GM12878 (cell line): Measurements from ENCODE around the gene AGBL1. TPM values are rescaled to one million over a fixed set of nuclear protein-coding genes. Genes with fewer than 3 reads are reported as not detected.

Experiments
- ATAC-seq: fragments of 200-7000 bp; cut with Tn5 transposase; 3 replicates; pipeline ENCODE4 v1.9.1; 2020; ENCODE audit warnings: mild to moderate bottlenecking, moderate library complexity
- BruUV-seq: library from RNA; stranded (reverse); fragments of 400-500 nt; replicated peaks from 2 replicates; lab custom pipeline; 2021; lab: Mats Ljungman, UMichigan
- CTCF ChIA-PET: fragments of 300-600 bp; sonication (Branson Sonifier 250); formaldehyde crosslinking; extraction: SDS; loops from one replicate; lab custom pipeline; 2021; ENCODE audit warnings: inconsistent platforms; lab: Yijun Ruan, JAX
- POLR2A ChIA-PET: fragments of 350-600 bp; formaldehyde crosslinking; extraction: SDS; loops from one replicate; lab custom pipeline; 2021; ENCODE audit warnings: inconsistent platforms; lab: Charles Lee
- RAD21 ChIA-PET: fragments of 300-600 bp; sonication (Branson Sonifier 250); formaldehyde crosslinking; loops from one replicate; lab custom pipeline; 2023; ENCODE audit warnings: antibody characterized with exemption; ENCODE audit not compliant: unreplicated experiment; lab: Charles Lee
- SMC1A ChIA-PET: fragments of 300-600 bp; sonication (Branson Sonifier 250); formaldehyde crosslinking; loops from one replicate; lab custom pipeline; 2023; ENCODE audit not compliant: unreplicated experiment, uncharacterized antibody; lab: Charles Lee
- DNase-seq: peaks from one replicate; pipeline ENCODE4 v3.0.0-alpha.2; 2011; ENCODE audit warnings: low read depth, low spot score
- FAIRE-seq: peaks from 3 replicates; lab custom pipeline; 2011; peaks lifted over from hg19 to GRCh38; lab: Jason Lieb, UNC
- H2AFZ ChIP-seq: 2 replicates; pipeline ENCODE4 v1.6.0; 2011; ENCODE audit warnings: low read depth, low read length, control low read depth; ENCODE audit not compliant: control insufficient read depth
- H3K27ac ChIP-seq: 2 replicates; pipeline ENCODE4 v1.5.1; 2011; ENCODE audit warnings: control low read depth; ENCODE audit not compliant: control insufficient read depth, insufficient read depth
- H3K27me3 ChIP-seq, 2 experiments: replicated peaks in 1 of 2; 2 replicates each; pipeline versions ENCODE4 v1.6.0 to v1.6.1; 2011; ENCODE audit warnings: low read length in 1 of 2; ENCODE audit not compliant: control insufficient read depth in 2 of 2, insufficient read depth in 2 of 2
- H3K36me3 ChIP-seq, 2 experiments: 2 replicates each; pipeline ENCODE4 v1.5.1; 2011; ENCODE audit warnings: low read length in 1 of 2; ENCODE audit not compliant: control insufficient read depth in 2 of 2, insufficient read depth in 2 of 2
- H3K4me1 ChIP-seq: 2 replicates; pipeline ENCODE4 v1.6.1; 2011; ENCODE audit warnings: mild to moderate bottlenecking, low read length, moderate library complexity, mixed read lengths; ENCODE audit not compliant: control insufficient read depth, insufficient read depth
- H3K4me2 ChIP-seq: 2 replicates; pipeline ENCODE4 v1.6.0; 2011; ENCODE audit warnings: control low read depth; ENCODE audit not compliant: control insufficient read depth, insufficient read depth
- H3K4me3 ChIP-seq: fragments of 200-600 bp; sonication (generic); 2 replicates; pipeline ENCODE4 v1.5.1; 2016
- H3K79me2 ChIP-seq: 2 replicates; pipeline ENCODE4 v1.6.0; 2011; ENCODE audit warnings: low read length; ENCODE audit not compliant: control insufficient read depth, insufficient read depth
- H3K9ac ChIP-seq: 2 replicates; pipeline ENCODE4 v1.8.0; 2011; ENCODE audit warnings: low read length, control low read depth, mixed read lengths; ENCODE audit not compliant: control insufficient read depth, insufficient read depth
- H3K9me3 ChIP-seq: replicated peaks from 3 replicates; pipeline ENCODE4 v1.5.1; 2011; ENCODE audit warnings: mild to moderate bottlenecking, low read length; ENCODE audit not compliant: control insufficient read depth, insufficient read depth
- H4K20me1 ChIP-seq: 2 replicates; pipeline ENCODE4 v1.6.0; 2011; ENCODE audit not compliant: control insufficient read depth, insufficient read depth
- BRCA1 ChIP-seq: IDR thresholded peaks from 2 replicates; pipeline ENCODE4 v1.6.1; 2011; ENCODE audit warnings: low read depth, low read length, improper control_type of control experiment
- CBX5 ChIP-seq: sonication (generic); IDR thresholded peaks from 2 replicates; pipeline ENCODE4 v1.6.1; 2016; ENCODE audit warnings: low read depth, moderate library complexity, mild to moderate bottlenecking, inconsistent platforms
- CHD2 ChIP-seq: IDR thresholded peaks from 2 replicates; pipeline ENCODE4 v1.6.1; 2011; ENCODE audit warnings: low read depth, low read length, improper control_type of control experiment, borderline replicate concordance
- FOS ChIP-seq: IDR thresholded peaks from 3 replicates; pipeline ENCODE4 v1.6.1; 2011; ENCODE audit warnings: borderline replicate concordance; ENCODE audit not compliant: insufficient read length; ENCODE audit errors: extremely low read depth
- KDM1A ChIP-seq: fragments of 200-600 bp; sonication (generic); IDR thresholded peaks from 2 replicates; pipeline ENCODE4 v1.6.1; 2016; ENCODE audit warnings: borderline replicate concordance
- NFYA ChIP-seq: IDR thresholded peaks from 2 replicates; pipeline ENCODE4 v1.6.1; 2011; ENCODE audit warnings: low read depth, mild to moderate bottlenecking, low read length, improper control_type of control experiment, borderline replicate concordance
- PAX5 ChIP-seq: IDR thresholded peaks from 2 replicates; pipeline ENCODE4 v1.6.1; 2011; ENCODE audit warnings: low read depth, low read length, borderline replicate concordance
- PML ChIP-seq: IDR thresholded peaks from 2 replicates; pipeline ENCODE4 v1.6.1; 2012; ENCODE audit warnings: low read length, inconsistent platforms
- SREBF2 ChIP-seq: IDR thresholded peaks from 2 replicates; pipeline ENCODE4 v1.6.1; 2012; ENCODE audit warnings: mild to moderate bottlenecking, low read length
- STAT3 ChIP-seq: IDR thresholded peaks from 2 replicates; pipeline ENCODE4 v1.6.1; 2011; ENCODE audit warnings: low read depth, low read length, improper control_type of control experiment
- TAF1 ChIP-seq: IDR thresholded peaks from 2 replicates; pipeline ENCODE4 v1.6.1; 2011; ENCODE audit warnings: mild to moderate bottlenecking, low read depth, low read length, borderline replicate concordance
- ZNF384 ChIP-seq: IDR thresholded peaks from 2 replicates; pipeline ENCODE4 v1.6.1; 2012; ENCODE audit warnings: low read depth, mild to moderate bottlenecking, low read length, improper control_type of control experiment, borderline replicate concordance
- WGBS: methylation state at CpG from one replicate; pipeline ENCODE4 v1.1.6; 2016; ENCODE audit warnings: low lambda C conversion rate; ENCODE audit not compliant: insufficient replicate concordance, insufficient coverage; ENCODE audit errors: missing lambda C conversion rate; 5-methylcytosine and 5-hydroxymethylcytosine counted together
- in situ Hi-C: fragments of 300-500 bp; cut with MboI; formaldehyde crosslinking; loops from 9 replicates; pipeline ENCODE4 v1.14.3; 2018; ENCODE audit warnings: mixed read lengths
- intact Hi-C: fragments of 100-400 bp; cut with micrococcal nuclease; formaldehyde crosslinking; loops from one replicate; pipeline ENCODE4 v1.14.2; 2022; ENCODE audit not compliant: unreplicated experiment
- polyA plus RNA-seq, 11 experiments: library from polyadenylated mRNA; depleted of rRNA in 4 of 11; unstranded in 6 of 11; stranded (reverse) in 5 of 11; fragments of >200 nt; fragmentation: Nextera tagmentation in 4 of 11; fragmentation: Illumina TruSeq in 1 of 11; extraction: Ambion mirVana in 4 of 11; extraction: Trizol in 1 of 11; gene quantifications; 1 replicate in 1 of 11; 2 replicates in 10 of 11; pipeline versions ENCODE4 v1.2.1 to v1.2.3, GENCODE V29; 2011 to 2016; ENCODE audit warnings: inconsistent platforms in 2 of 11, missing spikeins in 2 of 11, low read depth in 1 of 11
- total RNA-seq, 4 experiments: library from RNA; depleted of rRNA in 3 of 4; stranded (reverse); fragments of >200 nt in 3 of 4; fragmentation: Illumina TruSeq in 1 of 4; extraction: Trizol in 1 of 4; gene quantifications; 2 replicates each; pipeline versions ENCODE4 v1.2.1 to v1.2.3, GENCODE V29; 2013 to 2021
- TF ChIP-seq, protein P1 (sequence below): IDR thresholded peaks from 2 replicates; pipeline ENCODE4 v1.6.1; 2012; ENCODE audit warnings: mild to moderate bottlenecking, low read depth, low read length

AGBL1 gene
- total and polyA plus RNA-seq, 10 of the 15 experiments (the other 5 are each of a cell fraction or from before 2014, with no cell fraction given), result not detected

DNA sequence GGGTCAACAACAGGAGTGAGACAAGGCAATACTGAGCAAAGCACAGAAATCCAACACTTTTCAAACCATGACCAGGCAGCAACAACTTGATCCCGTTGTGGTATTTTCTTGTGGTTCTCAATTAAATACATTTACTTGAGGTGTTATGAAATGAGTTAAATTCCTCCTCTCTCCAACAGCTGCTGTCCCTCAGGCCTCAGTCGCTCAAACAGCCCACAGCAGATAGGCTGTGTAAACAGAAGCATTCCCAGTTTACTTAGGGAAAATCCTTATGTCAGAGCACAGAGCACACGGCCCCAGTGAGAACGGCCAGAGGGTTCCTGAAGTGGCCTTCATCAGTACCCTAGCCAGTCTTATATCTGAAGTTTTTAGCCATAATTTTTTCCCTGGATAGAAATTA is 359.9 kb downstream of the AGBL1 start:
- Histone ChIP-seq H3K4me2 (no peak overlapping the region), H2AFZ (no peak overlapping the region), H3K79me2 (no peaks in the 10 kb centered on the region), H3K27ac (no peak overlapping the region), H3K9me3 (no peaks in the 10 kb centered on the region), H3K9ac (no peak overlapping the region), H3K27me3 (no peaks in the 10 kb centered on the region), H3K4me3 (no peak overlapping the region), H4K20me1 (no peaks in the 10 kb centered on the region), H3K36me3 (no peaks in the 10 kb centered on the region), H3K4me1 (no peaks in the 10 kb centered on the region)
- ATAC-seq, result no peak
- 9% methylated on average over 4 of the region's 4 CpGs for WGBS
- in situ Hi-C loops (no loop called here), intact Hi-C loops (no loop called here)
- SMC1A ChIA-PET, result no interaction called here
- RAD21 ChIA-PET, result no interaction called here
- no peak for TF ChIP-seq KDM1A
- TF ChIP-seq NFYA, result no peak
- no peak for TF ChIP-seq CBX5
- no peak for TF ChIP-seq CHD2
- TF ChIP-seq PAX5, result no peak
- no peak for TF ChIP-seq FOS
- no peak for TF ChIP-seq ZNF384
- TF ChIP-seq BRCA1, result no peak
- no peak for TF ChIP-seq STAT3
- no peak for TF ChIP-seq PML
- TF ChIP-seq SREBF2, result no peak
- BruUV-seq, result no TSS peak
- CTCF ChIA-PET, result no interaction called here
- FAIRE-seq, result no peak
- POLR2A ChIA-PET, result no interaction called here
- DNase-seq, result no peak

- DNase-seq (no peak), FAIRE-seq (no peak), ATAC-seq (no peak)
- ChIA-PET SMC1A (no interaction called here), CTCF (no interaction called here), POLR2A (no interaction called here), RAD21 (no interaction called here)
- 19% methylated on average over 2 of the region's 2 CpGs for WGBS
- Histone ChIP-seq H4K20me1 (no peaks in the 10 kb centered on the region), H2AFZ (no peak overlapping the region), H3K79me2 (no peaks in the 10 kb centered on the region), H3K9me3 (no peaks in the 10 kb centered on the region), H3K27me3 (no peaks in the 10 kb centered on the region), H3K4me3 (no peak overlapping the region), H3K4me1 (no peaks in the 10 kb centered on the region), H3K36me3 (no peaks in the 10 kb centered on the region), H3K27ac (no peak overlapping the region), H3K4me2 (no peak overlapping the region), H3K9ac (no peak overlapping the region)
- intact Hi-C loops, result no loop called here
- BruUV-seq, result no TSS peak
- in situ Hi-C loops, result no loop called here
- no peak for TF ChIP-seq TAF1
- TF ChIP-seq, protein P1, sequence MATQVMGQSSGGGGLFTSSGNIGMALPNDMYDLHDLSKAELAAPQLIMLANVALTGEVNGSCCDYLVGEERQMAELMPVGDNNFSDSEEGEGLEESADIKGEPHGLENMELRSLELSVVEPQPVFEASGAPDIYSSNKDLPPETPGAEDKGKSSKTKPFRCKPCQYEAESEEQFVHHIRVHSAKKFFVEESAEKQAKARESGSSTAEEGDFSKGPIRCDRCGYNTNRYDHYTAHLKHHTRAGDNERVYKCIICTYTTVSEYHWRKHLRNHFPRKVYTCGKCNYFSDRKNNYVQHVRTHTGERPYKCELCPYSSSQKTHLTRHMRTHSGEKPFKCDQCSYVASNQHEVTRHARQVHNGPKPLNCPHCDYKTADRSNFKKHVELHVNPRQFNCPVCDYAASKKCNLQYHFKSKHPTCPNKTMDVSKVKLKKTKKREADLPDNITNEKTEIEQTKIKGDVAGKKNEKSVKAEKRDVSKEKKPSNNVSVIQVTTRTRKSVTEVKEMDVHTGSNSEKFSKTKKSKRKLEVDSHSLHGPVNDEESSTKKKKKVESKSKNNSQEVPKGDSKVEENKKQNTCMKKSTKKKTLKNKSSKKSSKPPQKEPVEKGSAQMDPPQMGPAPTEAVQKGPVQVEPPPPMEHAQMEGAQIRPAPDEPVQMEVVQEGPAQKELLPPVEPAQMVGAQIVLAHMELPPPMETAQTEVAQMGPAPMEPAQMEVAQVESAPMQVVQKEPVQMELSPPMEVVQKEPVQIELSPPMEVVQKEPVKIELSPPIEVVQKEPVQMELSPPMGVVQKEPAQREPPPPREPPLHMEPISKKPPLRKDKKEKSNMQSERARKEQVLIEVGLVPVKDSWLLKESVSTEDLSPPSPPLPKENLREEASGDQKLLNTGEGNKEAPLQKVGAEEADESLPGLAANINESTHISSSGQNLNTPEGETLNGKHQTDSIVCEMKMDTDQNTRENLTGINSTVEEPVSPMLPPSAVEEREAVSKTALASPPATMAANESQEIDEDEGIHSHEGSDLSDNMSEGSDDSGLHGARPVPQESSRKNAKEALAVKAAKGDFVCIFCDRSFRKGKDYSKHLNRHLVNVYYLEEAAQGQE, result peak; percentile 66; the same call in 1 of the 2 replicates
Observed at GRCh38 chr15:86444527-86444926, 364.9 kb downstream of the AGBL1 start.
